ENCODE measurements around the gene CBFA2T3.

CBFA2T3 gene

GRCh38 chr16:88867581-88868246 lies 109.3 kb downstream of the CBFA2T3 start:
- no peak for DNase-seq (ENCODE audit: low read depth)
- H3K4me3 ChIP-seq (ENCODE audit: low read depth, low read length) = no peak overlapping the region
- TF ChIP-seq CTCF (conservative IDR thresholded peaks at IDR 0.05; ENCODE audit: low read depth, low read length) = no peak

GRCh38 chr16:88866151-88866920 lies 110.7 kb downstream of the CBFA2T3 start, which contains the start of gene PABPN1L:
TSS of gene PABPN1L (minus strand) at chr16:88866660. CDS start at chr16:88866606, 54 bp downstream.
- H3K4me3 ChIP-seq (ENCODE audit: low read depth, low read length) = no peak within 1 kb of the TSS
- TF ChIP-seq CTCF (conservative IDR thresholded peaks at IDR 0.05; ENCODE audit: low read depth, low read length) = no peak
- no peak for DNase-seq (ENCODE audit: low read depth)

- no peak for DNase-seq (ENCODE audit: low read depth)
- no peak overlapping the region for H3K4me3 ChIP-seq (ENCODE audit: low read depth, low read length)
- TF ChIP-seq CTCF (conservative IDR thresholded peaks at IDR 0.05; ENCODE audit: low read depth, low read length) = no peak
Observed at GRCh38 chr16:88865742-88866141, 111.3 kb downstream of the CBFA2T3 start.

- TF ChIP-seq CTCF (conservative IDR thresholded peaks at IDR 0.05; ENCODE audit: low read depth, low read length) = no peak
- no peak overlapping the region for H3K4me3 ChIP-seq (ENCODE audit: low read depth, low read length)
- no peak for DNase-seq (ENCODE audit: low read depth)
Observed at GRCh38 chr16:88865310-88865709, 111.7 kb downstream of the CBFA2T3 start.

- no peak for DNase-seq (ENCODE audit: low read depth)
- H3K4me3 ChIP-seq (ENCODE audit: low read depth, low read length) = no peak overlapping the region
Observed at GRCh38 chr16:88864521-88864920, 112.5 kb downstream of the CBFA2T3 start.

GRCh38 chr16:88864099-88864498 lies 112.9 kb downstream of the CBFA2T3 start:
- no peak overlapping the region for H3K4me3 ChIP-seq (ENCODE audit: low read depth, low read length)
- no peak for DNase-seq (ENCODE audit: low read depth)
- no peak for TF ChIP-seq CTCF (conservative IDR thresholded peaks at IDR 0.05; ENCODE audit: low read depth, low read length)

More at GRCh38 chr16:88864521-88864920, 112.5 kb downstream of the CBFA2T3 start:
- TF ChIP-seq CTCF (conservative IDR thresholded peaks at IDR 0.05; ENCODE audit: low read depth, low read length) = no peak
